ENCODE results near the gene SPECC1L.

- no peak for TF ChIP-seq CTCF (conservative IDR thresholded peaks at IDR 0.05; ENCODE audit: low read depth, low read length)
- no peak for TF ChIP-seq EZH2phosphoT487 (IDR thresholded peaks at IDR 0.05; ENCODE audit: borderline replicate concordance, low read length)
Measured at GRCh38 chr22:24437091-24437490, 166.5 kb downstream of the SPECC1L start.

Measured in PC-3 (cell line).